Hematopoietic multipotent progenitor cell treated with erythropoietin and hydrocortisone succinate and interleukin-3 and kit ligand, for 6 days (in vitro differentiated cells): ENCODE measurements around the gene QPRT.
"Not testable (repeated sequence)": the region's sequence is repeated elsewhere in the genome, so short reads cannot be mapped to it uniquely, and the experiment has no call there.

ENCODE experiments used
- DNase-seq: peaks from one replicate; pipeline ENCODE4 v3.0.0-alpha.2; 2015

Gene QPRT

GRCh38 chr16:29663016-29663806 is 15.8 kb upstream of the QPRT start, which contains the start of gene SPN:
Gene SPN, plus strand, starts transcription at chr16:29663247. Its CDS starts 482 bp downstream, at chr16:29663729.
- DNase-seq: peak; percentile 98

DNA sequence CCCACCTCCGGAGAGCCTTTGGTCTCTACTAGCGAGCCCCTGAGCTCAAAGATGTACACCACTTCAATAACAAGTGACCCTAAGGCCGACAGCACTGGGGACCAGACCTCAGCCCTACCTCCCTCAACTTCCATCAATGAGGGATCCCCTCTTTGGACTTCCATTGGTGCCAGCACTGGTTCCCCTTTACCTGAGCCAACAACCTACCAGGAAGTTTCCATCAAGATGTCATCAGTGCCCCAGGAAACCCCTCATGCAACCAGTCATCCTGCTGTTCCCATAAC is 15.2 kb upstream of the QPRT start:
- no peak for DNase-seq

DNA sequence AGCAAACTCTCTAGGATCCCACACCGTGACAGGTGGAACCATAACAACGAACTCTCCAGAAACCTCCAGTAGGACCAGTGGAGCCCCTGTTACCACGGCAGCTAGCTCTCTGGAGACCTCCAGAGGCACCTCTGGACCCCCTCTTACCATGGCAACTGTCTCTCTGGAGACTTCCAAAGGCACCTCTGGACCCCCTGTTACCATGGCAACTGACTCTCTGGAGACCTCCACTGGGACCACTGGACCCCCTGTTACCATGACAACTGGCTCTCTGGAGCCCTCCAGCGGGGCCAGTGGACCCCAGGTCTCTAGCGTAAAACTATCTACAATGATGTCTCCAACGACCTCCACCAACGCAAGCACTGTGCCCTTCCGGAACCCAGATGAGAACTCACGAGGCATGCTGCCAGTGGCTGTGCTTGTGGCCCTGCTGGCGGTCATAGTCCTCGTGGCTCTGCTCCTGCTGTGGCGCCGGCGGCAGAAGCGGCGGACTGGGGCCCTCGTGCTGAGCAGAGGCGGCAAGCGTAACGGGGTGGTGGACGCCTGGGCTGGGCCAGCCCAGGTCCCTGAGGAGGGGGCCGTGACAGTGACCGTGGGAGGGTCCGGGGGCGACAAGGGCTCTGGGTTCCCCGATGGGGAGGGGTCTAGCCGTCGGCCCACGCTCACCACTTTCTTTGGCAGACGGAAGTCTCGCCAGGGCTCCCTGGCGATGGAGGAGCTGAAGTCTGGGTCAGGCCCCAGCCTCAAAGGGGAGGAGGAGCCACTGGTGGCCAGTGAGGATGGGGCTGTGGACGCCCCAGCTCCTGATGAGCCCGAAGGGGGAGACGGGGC is 14.7 kb upstream of the QPRT start:
- peak; percentile 74 for DNase-seq

DNA sequence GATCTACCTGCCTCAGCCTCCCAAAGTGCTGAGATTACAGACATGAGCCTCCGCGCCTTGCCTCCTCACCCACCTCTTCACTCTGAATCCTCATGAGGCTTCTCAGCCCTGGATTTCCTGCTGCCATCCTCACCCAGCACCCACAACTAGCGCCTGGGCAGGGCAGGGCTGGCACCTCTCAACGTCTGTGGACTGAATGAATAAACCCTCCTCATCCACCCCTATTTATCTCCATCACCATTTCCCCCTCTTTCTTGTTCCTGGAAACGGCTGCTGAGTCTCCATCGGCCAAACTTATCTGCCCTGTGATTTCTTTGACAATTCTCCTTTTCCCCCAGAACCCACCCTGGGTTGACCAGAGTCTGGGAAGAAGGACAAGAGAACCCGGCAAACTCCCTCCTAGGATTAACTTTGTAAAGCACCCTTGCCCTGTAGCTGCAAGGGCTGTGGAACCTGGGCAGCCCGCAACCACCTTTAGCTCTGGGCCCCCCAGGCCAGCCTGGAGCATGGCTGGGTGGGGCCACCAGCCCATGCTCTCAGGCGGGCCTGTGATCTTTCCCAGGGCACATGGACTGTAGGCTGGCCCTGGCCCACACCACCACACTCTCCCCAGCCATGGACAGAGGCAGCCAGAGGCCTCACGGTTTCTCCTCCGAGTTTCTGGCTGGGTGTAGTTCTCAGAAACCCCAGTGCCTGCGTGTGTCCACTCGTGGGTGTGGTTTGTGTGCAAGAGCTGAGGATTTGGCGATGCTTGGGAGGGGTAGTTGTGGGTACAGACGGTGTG is 13.5 kb upstream of the QPRT start:
- DNase-seq: peak; percentile 65

GRCh38 chr16:29667322-29667610 is 11.7 kb upstream of the QPRT start:
- DNase-seq: not testable (repeated sequence)

- no peak for DNase-seq
Measured at GRCh38 chr16:29667755-29668154, 11.2 kb upstream of the QPRT start.

DNA sequence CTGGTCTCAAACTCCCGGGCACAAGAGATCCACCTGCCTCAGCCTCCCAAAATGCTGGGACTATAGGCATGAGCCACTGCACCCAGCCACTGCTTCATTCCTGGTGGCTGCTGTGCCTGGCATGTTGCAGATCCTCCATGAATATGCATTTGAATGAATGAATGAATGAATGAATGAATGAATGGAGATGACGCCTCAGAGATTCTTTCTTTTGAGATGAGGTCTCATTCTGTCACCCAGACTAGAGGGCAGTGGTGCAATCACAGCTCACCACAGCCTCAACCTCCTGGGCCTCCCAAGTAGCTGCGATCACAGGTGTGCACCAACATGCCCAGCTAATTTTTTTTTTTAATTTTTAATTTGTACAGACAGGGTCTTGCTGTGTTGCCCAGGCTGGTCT is 10.7 kb upstream of the QPRT start:
- no peak for DNase-seq

- no peak for DNase-seq
Measured at GRCh38 chr16:29673501-29673900, 5.5 kb upstream of the QPRT start.

DNA sequence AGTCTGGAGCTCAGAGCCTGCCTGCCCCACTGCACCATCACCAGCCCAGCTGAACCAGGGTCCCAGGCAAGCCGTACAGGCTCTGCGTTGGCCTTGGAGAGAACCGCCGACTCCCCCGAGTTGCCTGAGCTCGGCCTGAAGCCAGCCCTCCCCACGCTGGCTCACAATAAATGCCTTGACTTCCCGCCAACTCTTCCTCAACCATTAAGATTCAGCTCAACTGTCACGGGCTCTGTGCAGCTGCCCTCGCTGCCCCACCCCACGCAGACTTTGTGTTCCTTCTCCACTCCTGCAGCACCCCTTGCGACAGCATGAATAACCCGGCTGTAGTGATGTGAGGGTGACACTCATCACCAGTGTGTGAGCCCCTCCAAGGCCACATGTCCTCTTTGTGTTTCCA is 4.8 kb upstream of the QPRT start:
- peak; percentile 82 for DNase-seq

- peak; percentile 81 for DNase-seq
Measured at GRCh38 chr16:29675811-29676643, 3.0 kb upstream of the QPRT start.

DNA sequence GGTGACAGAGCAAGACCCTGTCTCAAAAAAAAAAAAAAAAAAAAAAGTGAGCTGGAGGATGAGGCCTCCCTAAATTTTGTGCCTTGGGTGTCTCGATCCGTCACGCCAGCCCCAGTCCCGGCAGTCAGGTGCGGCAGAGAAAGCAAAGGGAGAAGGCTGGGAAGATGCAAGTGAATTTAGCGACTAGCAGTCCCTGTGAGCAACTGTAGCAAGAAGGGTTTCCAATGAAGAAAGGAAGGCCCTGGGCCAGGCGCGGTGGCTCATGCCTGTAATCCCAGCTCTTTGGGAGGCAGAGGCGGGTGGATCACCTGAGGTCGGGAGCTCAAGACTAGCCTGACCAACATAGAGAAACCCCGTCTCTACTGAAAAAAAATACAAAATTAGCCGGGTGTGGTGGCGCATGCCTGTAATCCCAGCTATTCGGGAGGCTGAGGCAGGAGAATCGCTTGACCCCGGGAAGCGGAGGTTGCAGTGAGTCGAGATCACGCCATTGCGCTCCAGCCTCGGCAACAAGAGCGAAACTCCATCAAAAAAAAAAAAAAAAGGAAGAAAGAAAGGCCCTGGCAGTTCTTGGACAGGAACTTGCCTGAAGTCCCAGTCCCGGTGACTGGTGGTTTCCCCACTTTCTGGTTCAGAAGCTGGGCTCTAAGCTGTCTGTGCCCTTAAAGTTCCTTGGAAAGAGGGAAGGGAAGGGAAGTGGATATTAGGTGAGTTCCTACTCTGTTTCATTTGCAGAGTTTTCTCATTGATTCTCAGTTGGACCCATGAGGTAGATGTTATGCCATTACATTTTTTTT is 1.8 kb upstream of the QPRT start:
- no peak for DNase-seq

DNA sequence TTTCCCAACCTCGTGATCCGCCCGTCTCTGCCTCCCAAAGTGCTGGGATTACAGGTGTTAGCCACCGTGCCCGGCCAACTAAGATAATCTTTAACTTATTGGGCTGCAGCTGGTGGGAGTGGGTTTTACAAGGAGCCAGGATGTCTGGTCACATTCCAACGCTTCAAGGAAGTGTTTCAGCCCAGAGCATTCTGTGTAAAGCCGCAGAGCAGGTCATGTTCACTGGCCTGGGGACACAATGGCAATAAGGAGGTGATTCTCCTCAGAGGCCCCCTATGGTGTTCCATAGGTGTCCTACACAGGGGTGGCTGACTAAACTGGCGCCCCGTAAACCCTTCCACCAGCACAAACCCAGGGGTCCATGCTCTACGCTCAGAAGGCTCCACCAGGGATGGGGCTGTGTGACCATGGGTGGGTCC is 1.2 kb downstream of the QPRT start:
- no peak for DNase-seq

- DNase-seq: no peak
Measured at GRCh38 chr16:29683543-29684090, 4.6 kb downstream of the QPRT start.

DNA sequence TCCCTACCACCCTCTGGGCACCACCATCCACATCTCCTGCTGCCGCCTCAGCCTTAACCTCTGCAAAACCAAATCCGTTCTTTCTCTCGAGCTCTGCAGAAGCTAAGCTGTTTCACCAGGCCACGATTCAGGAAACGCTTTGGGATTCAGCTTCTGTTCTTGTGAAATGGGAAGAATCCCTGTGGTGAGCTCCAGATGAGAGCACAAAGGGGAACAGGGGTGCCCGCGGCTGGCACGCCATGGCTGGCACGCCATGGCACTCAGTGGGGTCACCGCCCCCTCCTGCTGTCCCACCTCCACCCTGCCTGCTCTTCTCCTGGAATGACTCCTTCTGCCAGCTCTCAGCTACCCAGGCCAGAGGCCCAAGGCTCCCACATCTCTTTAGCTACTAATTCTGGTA is 5.7 kb downstream of the QPRT start:
- DNase-seq: no peak

GRCh38 chr16:29686740-29687332 is 7.9 kb downstream of the QPRT start:
- no peak for DNase-seq

DNA sequence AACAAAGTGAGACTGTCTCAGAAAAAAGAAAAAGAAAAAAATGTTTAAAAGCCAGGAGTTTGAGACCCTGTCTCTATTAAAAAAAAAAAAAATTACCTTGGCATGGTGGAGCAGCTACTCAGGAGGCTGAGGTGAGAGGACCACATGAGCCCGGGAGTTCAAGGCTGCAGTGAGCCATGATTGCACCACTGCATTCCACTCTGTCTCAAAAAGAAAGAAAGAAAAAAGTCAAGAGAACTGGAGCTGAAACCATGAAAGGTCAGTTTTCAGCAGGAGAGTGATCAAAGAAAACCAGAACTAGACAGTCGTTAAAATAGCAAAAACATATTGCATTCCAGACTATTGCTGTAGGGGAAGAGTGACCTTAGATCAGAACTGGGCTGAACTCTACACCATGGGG is 8.8 kb downstream of the QPRT start:
- no peak for DNase-seq

DNA sequence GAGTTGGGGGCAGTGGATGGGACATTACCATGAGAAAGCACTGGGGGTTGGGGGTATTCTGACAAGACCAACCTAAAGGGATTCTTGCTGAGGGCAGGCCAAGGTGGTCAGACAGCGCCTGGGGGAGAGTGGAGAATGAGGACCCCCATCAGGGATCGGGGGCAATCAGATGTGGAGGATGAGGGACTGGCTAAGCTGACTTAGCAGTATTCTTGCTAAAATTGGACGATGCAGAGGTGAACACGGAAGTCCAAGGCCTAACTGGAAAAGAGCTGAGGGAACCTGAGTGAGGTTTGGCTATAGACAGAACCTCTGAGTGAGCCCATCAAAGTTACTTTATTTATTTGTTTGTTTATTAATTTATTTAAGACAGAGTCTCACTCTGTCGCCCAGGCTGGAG is 9.2 kb downstream of the QPRT start:
- no peak for DNase-seq

DNA sequence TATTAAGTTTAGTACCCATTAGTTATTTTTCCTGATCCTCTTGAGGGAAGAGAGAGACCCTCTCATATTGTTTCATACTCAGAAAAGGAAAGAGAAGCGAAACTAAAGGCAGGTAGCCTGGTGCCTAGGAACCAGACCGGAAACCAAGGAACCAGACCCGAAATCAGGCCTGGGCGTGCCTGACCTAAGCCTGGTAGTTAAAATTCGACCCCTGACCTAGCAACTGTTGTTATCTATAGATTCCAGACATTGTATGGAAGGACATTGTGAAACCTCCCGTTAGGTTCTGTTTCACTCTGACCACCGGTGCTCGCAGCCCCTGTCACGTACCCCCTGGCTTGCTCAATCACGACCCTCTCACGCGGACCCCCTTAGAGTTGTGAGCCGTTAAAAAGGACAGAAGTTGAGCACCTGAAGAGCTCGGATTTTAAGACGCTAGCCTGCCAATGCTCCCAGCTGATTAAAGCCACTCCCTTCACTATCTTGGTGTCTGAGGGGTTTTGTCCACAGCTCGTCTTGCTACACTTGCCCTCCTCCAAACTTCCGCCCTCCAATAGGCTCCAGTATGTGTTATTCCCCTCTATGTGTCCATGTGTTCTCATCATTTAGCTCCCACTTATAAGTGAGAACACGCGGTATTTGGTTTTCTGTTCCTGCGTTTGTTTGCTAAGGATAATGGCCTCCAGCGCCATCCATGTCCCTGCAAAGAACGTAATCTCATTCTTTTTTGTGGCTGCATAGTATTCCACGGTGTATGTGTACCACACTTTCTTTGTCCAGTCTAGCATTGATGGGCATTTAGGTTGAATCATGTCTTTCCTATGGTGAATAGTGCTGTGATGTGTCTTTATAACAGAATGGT is 10.7 kb downstream of the QPRT start:
- peak; percentile 82 for DNase-seq

DNA sequence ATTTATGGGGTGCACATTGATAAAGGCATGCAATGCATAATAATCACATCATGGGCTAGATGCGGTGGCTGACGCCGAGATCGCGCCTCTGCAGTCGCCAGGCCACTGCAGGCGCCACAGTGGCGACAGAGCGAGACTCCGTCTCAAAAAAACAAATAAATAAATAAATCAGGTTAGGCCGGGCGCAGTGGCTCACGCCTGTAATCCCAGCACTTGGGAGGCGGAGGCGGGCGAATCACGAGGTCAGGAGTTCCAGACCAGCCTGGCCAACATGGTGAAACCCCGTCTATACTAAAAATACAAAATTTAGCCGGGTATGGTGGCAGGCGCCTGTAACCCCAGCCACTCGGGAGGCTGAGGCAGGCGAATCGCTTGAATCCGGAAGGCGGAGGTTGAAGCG is 13.6 kb downstream of the QPRT start:
- not testable (repeated sequence) for DNase-seq
